ENCODE results near the gene TMEM213. TPM values are rescaled to one million over a fixed set of nuclear protein-coding genes. Genes with fewer than 3 reads are reported as not detected.

The TMEM213 gene
- total RNA-seq, 1 donor from 2014 or later: not detected

DNA sequence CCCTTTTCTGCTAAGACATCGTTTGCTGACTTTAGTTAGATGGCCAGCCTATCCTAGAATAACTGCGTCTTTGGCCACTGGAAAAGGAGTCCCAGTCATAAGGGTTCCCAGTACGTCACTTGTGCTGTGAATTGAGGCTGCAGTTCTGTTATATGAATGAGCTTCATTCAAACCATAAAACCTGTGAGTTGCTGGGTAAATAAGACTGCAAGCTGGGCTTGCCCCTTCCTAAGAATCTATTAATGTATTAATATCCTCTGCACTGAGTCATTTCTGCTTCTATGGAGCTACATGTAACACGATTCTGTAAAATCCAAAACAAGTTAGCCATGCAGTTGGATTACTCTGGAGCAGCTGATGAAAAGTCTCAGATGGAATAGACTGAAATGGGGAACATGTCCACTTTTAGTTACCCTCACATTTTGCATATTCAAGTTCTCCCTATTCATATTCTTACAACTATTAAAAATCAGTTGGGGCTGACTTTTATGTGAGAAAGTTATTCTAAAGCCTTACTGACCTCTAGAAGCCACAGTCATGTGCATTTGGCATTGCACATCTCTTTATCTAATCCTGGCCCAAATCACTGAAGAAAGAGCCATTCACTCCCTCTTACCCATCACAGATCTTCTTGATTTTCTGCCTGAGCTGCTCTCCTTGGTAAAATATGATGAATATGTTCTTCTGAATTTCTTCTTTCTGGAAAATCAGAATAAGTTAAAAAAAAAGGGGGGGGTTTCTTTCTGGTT lies 41.8 kb upstream of the TMEM213 start:
- no peak overlapping the region for H3K4me3 Mint-ChIP-seq (ENCODE audit: unreplicated experiment)
- no peaks in the 10 kb centered on the region for H3K36me3 Mint-ChIP-seq (ENCODE audit: low read depth, unreplicated experiment)
- H3K9me3 Mint-ChIP-seq (ENCODE audit: unreplicated experiment): no peaks in the 10 kb centered on the region
- H3K27ac Mint-ChIP-seq (ENCODE audit: unreplicated experiment): no peak overlapping the region
- DNase-seq (ENCODE audit: low spot score): no peak
- H3K4me1 Mint-ChIP-seq (ENCODE audit: unreplicated experiment): no peaks in the 10 kb centered on the region
- TF ChIP-seq, protein P1, sequence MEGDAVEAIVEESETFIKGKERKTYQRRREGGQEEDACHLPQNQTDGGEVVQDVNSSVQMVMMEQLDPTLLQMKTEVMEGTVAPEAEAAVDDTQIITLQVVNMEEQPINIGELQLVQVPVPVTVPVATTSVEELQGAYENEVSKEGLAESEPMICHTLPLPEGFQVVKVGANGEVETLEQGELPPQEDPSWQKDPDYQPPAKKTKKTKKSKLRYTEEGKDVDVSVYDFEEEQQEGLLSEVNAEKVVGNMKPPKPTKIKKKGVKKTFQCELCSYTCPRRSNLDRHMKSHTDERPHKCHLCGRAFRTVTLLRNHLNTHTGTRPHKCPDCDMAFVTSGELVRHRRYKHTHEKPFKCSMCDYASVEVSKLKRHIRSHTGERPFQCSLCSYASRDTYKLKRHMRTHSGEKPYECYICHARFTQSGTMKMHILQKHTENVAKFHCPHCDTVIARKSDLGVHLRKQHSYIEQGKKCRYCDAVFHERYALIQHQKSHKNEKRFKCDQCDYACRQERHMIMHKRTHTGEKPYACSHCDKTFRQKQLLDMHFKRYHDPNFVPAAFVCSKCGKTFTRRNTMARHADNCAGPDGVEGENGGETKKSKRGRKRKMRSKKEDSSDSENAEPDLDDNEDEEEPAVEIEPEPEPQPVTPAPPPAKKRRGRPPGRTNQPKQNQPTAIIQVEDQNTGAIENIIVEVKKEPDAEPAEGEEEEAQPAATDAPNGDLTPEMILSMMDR (IDR thresholded peaks at IDR 0.05; ENCODE audit: unreplicated experiment): no peak
- H3K27me3 Mint-ChIP-seq (ENCODE audit: unreplicated experiment): peaks cover 2% of the 10 kb centered on the region

DNA sequence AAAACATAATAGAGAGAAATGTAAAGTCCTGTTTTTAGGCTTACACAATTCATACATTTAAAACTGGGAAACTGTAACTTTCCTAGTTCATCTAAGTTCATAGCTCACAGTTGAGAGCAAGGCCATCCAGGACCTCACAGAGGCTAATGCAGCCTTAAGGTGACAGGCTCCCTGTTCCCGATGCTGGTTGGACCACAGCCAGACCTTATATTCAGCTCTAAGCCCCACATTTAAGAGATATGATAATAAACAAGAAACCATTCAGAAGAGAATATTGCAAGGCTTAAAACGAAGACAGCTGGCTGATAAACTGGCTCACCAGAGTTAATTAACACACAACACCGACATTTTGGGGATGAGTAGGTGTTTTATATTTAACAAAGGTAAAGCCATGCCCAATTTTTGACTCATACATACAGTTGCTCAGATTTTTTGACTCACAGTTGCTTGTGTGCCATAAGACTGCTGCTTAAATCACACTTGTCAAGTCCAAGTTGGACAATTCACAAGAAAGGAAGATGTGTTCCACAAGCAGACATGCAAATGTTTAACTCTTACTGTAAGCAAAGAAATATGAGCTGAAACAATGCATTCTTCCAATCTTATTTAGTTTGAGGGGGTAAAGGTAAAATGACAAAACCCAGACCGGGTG lies 41.1 kb upstream of the TMEM213 start:
- no peaks in the 10 kb centered on the region for H3K9me3 Mint-ChIP-seq (ENCODE audit: unreplicated experiment)
- H3K27me3 Mint-ChIP-seq (ENCODE audit: unreplicated experiment): no peaks in the 10 kb centered on the region
- TF ChIP-seq, protein P1 (IDR thresholded peaks at IDR 0.05; ENCODE audit: unreplicated experiment): no peak
- H3K36me3 Mint-ChIP-seq (ENCODE audit: low read depth, unreplicated experiment): no peaks in the 10 kb centered on the region
- H3K4me1 Mint-ChIP-seq (ENCODE audit: unreplicated experiment): no peaks in the 10 kb centered on the region
- no peak overlapping the region for H3K27ac Mint-ChIP-seq (ENCODE audit: unreplicated experiment)
- no peak for DNase-seq (ENCODE audit: low spot score)
- H3K4me3 Mint-ChIP-seq (ENCODE audit: unreplicated experiment): no peak overlapping the region

DNA sequence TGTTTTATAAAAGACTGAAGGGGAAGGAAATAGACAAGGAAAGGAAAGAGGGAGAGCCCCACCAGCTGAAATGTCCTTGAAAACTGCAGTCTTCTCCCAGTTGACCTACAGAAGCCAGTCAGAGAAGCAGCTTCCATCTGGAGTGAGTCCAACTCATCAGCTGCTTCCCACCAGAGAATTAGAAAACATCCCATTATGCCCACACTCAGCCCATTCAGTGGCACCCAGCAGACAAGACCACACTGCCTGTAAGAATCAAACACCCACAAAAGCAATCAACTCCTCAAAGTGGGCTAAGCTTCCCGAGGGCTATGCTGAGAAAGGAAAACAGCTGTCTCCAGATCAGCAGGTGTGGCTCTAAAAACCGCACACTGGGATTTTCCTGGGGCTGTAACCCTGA lies 29.6 kb upstream of the TMEM213 start:
- Mint-ChIP-seq H3K27me3 (ENCODE audit: unreplicated experiment) (peaks cover 5% of the 10 kb centered on the region), H3K27ac (ENCODE audit: unreplicated experiment) (no peak overlapping the region), H3K36me3 (ENCODE audit: low read depth, unreplicated experiment) (no peaks in the 10 kb centered on the region), H3K4me1 (ENCODE audit: unreplicated experiment) (peaks cover 2% of the 10 kb centered on the region), H3K4me3 (ENCODE audit: unreplicated experiment) (no peak overlapping the region), H3K9me3 (ENCODE audit: unreplicated experiment) (no peaks in the 10 kb centered on the region)
- DNase-seq (ENCODE audit: low spot score): no peak
- TF ChIP-seq, protein P1 (IDR thresholded peaks at IDR 0.05; ENCODE audit: unreplicated experiment): no peak

DNA sequence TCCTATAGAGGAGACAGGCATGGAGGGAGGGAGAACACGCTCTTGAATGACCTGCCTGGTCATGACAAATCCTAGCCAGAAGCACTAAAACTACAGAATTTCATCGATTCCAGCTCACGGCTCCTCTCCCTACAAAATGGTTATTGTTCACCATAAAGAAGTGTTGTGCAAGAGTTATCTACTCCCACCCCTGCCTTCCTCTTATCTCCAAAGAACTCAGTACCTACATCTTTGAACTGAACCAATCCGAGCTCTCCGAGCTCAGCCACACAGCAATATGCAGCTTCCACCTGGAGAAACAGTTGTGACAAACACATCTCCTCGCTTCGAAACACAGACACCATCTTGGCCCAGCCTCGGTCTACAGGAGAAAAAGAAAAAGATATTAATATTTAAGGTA lies 26.9 kb upstream of the TMEM213 start:
- Mint-ChIP-seq H3K27me3 (ENCODE audit: unreplicated experiment) (peaks cover 7% of the 10 kb centered on the region), H3K9me3 (ENCODE audit: unreplicated experiment) (no peaks in the 10 kb centered on the region)

More for the DNA sequence above, 26.9 kb upstream of the TMEM213 start:
- Mint-ChIP-seq H3K36me3 (ENCODE audit: low read depth, unreplicated experiment) (no peaks in the 10 kb centered on the region), H3K27ac (ENCODE audit: unreplicated experiment) (no peak overlapping the region), H3K4me3 (ENCODE audit: unreplicated experiment) (no peak overlapping the region), H3K4me1 (ENCODE audit: unreplicated experiment) (no peaks in the 10 kb centered on the region)
- DNase-seq (ENCODE audit: low spot score): no peak
- TF ChIP-seq, protein P1 (IDR thresholded peaks at IDR 0.05; ENCODE audit: unreplicated experiment): no peak

Measured in endothelial cell (in vitro differentiated cells).